ENCODE measurements around the gene B4GALNT3.

B4GALNT3 gene

GRCh38 chr12:578748-579419 is 119.1 kb downstream of the B4GALNT3 start:
- no peak for DNase-seq

GRCh38 chr12:579420-580110 is 119.8 kb downstream of the B4GALNT3 start:
- DNase-seq: no peak

- no peak for DNase-seq
These were observed 121.1 kb downstream of the B4GALNT3 start for GRCh38 chr12:580813-581212.

- no peak for DNase-seq
These were observed 121.6 kb downstream of the B4GALNT3 start for GRCh38 chr12:581321-581720.

DNA sequence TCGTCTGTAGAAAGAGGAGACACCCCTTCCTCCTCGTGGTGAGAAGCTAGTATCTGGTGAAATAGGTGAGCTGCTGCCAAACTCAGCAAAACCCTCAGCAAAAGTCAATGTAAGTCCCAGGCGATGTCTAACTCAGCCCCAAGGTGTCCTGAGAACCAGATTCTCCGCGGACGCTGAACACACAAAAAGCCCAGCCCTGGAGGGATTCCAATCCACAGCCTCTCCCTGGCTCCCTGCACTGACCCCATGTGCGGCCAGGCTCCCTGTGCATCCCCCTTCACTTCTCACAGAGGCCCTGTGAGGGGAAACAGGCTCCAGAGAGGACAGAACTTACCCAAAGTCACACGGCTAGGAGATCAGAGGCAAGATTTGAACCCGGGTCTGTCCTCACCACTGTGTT is 122.0 kb downstream of the B4GALNT3 start:
- no peak for DNase-seq

GRCh38 chr12:583251-583869 is 123.6 kb downstream of the B4GALNT3 start:
- DNase-seq: no peak

DNA sequence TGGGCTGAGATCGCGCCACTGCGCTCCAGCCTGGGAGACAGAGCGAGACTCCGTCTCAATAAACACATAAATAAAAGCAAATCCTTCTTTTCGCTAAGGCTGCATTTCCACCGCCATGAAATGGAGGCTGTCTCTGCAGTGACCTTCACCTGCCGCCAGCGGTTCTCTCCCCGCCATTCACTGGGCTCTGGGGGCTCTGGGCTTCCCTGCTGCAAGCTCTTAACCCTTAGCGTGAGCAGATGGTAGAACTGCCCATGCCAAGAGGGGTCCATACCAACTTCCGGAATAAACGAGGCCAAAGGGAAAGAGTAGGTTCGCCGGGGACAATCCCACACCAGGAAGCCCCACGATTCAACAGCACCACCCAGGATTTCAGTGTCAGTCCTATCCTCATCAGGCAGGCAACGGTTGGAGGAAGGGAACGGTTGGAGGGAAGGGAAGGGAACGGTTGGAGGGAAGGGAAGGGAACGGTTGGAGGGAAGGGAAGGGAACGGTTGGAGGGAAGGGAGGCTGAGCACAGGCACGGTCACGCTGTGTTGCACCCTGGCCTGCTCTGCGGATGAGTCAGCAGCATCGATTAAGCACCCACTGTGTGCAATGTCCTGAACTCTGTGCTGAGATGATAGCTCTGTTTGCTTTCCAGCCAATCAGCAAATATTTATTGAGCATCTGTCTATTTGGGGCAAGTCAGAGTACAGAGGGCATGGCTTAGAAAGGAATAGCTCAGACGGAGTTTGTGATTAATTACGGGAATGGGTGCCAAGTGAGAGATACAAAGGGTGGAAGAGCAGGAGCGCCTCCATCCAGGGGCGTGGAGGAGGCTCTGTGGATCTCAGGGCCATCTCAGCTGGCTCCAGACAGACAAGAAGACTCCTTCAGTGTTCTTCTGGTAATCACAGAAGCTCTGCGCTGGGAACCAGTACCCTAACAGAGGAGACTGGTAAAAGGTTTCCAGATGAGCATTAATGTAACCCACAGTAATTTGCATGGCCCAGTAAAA is 125.6 kb downstream of the B4GALNT3 start:
- DNase-seq: no peak

DNA sequence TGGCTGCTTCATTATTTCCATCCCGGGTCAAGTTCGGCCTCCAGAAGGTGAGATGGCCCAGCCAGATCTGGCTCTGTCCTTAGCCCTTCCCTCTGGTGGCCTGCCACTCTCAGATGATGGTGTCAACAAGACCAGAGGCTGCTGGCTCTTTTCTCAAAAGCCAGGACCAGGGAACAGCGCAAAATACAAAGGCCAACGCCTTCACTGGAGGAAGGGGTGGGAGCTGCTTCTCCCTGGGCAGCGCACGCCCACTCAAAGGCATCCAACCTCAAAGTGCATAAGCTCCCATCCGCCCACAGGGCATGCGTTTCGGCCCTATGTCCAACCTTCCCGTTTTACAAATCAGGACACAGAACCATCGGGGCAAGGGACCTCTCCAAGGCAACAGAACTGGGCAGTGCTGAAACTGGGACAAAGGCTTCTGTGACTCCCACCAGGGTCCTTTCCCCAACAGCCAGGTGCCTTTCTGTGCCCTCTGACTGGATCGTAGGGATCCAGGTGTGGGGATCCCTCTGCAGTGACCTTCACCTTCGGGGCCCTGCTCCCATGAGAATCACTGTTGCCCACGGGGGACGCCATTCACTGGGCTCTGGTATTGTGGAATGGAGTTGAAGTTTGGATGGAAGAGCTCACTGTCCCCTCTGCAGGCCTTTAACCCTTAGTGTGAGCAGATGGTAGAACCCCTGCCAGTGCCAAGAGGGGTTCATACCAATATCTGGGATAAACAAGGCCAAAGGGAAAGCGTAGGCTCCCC is 126.8 kb downstream of the B4GALNT3 start:
- DNase-seq: no peak

DNA sequence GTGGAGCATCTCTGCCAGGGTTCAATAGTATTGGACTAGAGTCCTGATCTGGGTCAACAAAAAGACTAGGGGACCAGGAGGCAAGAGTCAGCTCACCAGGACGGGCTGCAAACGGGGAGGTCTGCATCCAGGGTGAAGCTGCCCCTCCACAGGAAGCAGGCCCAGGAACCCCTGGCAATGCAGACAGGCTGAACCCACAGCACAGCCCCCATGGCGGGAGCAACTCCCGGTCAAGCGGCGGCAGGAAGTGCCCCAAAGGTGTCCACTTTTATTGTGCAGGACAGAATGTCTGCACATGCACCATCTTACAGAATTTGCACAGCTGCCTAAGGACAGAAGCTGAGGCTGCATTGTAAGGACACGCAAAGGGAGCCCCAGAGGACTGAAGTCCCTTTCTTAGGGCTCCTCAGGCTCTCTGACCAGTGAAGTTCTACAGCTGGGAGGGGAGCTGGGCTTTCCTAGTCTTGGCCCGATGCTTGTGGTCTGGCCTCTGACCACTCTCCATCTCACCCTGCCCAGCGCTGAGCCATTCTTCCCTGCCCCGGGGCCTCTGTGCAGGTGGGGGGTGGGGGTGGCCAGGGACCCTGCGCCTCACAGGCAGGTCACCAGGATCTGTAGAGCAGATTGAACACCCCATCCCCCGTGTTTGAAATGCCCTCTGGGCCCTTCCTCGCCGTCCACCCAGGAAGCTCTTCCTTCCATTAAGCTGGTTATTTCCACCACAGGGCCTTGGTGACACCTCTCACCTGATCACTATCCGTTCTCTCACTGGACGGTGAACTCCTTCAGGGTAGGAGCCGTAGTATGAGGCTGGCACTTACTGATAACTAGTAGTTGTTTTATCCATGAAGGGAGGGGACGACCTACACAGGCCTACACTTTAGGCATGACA is 127.6 kb downstream of the B4GALNT3 start:
- DNase-seq: no peak

GRCh38 chr12:588024-588322 is 128.2 kb downstream of the B4GALNT3 start:
- no peak for DNase-seq

DNA sequence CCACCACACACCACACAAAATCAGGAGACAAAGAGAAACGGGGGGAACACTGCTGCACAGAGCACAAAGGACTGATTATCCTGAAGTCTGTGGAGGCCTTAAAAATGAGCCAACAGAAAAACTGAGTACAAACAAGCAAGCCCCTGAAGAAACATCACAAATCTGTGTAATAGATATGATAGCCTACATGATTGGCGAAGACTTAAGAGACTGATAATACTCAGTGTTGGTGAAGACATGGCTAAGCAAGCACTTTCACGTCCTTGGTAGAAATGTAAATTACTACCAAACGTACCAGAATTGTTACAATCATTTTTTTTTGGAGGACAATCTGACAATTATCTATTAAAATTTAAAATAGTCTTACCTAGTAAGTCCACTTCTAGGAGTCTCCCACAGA is 128.9 kb downstream of the B4GALNT3 start:
- DNase-seq: no peak

DNA sequence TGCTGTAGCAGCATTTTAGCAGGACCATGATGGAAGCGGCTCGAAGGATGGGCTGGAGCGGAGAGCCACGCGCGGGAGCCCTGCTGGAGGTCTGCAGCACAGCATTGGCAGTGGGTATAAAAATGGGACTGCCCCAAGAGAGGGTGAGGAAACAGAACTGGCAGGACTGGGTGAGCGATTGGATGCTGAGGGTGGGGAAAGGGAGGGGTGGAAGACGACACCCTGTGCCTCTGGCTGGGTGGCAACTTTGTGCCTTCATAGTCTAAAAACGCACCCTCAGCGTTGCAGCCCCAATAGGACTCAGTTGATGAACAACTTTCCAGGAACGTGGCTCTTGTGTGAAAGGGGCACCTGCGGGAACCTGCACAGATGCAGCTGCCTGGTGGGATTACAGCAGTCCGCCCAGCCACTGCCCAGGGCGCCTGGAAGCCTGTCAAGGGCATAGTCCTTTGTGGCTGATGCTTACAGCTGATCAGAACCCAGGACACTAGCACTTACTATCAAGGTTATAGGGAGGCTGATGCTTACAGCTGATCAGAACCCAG is 130.5 kb downstream of the B4GALNT3 start:
- no peak for DNase-seq

DNA sequence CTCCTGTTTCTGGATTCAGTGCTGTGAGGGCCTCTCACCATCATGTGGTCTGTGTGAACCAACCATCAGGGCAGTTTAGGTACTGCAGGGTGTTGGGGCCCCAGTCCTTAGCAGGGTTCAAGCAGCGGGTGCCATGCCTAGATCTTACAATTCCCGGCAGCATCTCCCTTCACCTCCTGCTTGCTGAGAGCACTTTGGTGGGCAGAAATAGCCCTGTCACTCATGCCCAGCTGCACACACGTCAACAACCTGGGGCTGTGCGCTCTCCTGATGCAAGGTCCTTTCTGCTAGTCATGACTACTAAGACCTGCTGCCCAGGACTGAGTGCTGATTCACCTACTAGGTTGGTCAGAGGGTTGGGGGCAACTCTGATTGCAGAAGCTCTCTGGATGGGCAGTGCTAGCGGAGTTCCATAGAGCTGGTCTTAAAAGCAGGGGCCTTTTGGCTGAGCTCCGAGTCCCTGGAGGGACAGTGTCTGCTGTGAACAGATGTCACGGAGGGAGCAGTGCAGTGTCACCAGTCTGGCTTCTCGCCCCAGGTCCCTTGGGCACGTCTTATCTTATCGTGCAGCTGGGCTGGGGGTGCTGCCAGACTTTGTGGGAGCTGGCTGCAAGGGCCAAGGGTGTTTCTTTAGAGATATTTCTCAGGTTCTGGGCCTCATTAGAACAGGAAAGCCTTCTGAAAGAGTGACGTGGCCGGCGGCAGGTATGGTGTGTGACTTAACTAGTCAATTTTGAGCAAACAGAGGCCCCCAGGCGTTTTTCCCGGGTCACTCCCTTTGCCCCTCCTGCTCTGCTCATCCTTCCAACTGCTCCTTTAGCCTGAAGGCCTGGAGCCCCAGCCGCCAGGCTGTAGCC is 131.7 kb downstream of the B4GALNT3 start:
- DNase-seq: no peak

GRCh38 chr12:592024-592505 is 132.3 kb downstream of the B4GALNT3 start:
- no peak for DNase-seq

DNA sequence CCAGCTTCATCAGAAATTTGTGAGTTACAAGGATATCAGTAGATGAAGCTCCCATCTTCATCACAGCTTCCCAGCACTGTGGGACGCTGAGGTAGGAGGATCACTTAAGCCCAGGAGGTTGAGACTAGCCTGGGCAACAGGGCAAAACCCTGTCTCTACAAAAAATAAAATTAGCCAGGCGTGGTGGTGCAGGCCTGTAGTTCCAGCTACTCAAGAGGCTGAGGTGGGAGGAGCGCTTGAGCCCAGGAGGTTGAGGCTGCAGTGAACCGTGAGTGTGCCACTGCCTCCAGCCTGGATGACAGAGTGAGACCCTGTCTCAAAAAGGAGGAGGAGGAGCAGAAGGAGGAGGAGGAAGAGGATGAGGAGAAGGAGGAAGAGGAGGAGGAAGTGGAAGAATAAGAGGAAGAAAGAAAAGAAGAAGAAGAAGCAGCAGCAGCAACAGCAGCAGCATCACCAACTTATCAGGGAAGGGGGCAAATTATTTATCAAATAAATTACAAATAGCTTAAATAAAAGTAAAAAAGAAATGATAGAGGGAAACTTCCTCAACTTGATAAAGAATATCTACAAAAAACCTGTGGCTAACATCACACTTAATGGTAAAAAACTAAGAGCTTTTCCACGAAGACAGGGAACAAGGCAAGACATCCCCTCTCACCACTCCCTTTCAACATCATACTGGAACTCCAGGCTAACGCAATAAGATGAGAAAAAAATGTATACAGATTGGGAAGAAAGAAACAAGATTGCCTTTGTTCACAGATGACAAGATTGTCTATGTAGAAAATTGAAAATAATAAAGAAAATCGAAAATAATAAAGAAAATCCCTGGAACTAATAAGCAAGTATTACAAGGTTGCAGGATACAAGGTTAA is 133.9 kb downstream of the B4GALNT3 start:
- DNase-seq: no peak

DNA sequence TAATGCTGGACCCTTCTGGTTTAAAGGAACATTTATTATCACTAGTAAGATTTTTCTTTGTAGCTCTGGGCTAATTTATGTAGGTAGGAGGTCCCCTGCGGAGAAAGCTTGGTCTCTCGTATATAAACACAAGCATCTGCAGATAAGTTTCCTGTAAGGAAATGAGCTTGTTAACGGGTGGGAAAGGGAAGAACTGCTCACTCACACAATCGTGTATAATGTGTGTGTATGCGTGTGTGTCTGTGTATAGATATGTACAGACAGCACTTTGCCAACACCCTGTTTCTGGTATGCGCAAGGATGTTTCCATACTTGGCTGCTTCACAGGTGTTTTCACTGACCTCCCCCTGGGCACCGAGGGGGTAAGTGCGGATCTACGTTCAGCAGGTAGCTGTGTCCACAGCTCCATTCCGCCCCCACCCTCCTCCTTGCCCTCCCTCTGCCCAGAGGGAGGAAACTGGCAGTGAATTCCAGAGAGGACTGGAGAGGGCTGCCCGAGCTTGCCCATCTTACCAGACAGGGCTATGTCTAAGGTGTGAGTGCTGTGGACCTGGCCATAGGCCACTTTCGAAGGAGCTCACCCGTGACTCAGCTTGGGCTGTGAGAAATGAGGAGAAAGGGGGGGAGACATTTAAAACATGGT is 138.3 kb downstream of the B4GALNT3 start:
- DNase-seq: no peak

DNA sequence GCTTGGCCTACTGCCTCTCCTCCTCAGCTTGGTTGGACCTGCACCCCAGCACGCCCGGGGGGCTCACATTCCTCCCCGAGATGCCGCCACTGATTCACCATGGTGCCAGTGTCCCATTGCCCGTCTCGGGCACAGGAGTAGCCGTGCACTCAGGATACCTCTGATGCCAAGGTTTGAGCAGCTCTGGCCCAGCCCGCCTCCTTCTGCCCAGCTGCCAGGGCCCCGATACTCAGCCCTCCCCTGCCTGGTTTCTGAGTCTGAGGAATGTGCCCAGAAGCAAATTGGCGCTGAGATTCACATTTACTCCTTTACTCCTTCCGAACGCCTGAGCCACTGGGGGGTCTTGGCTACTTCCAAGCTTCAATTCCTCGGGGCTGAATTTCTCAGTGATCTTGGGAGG is 140.0 kb downstream of the B4GALNT3 start:
- DNase-seq: no peak

- DNase-seq: no peak
These were observed 142.4 kb downstream of the B4GALNT3 start for GRCh38 chr12:601976-602699.

Data from NCI-H2227 treated with DMSO at 0.1 percent for 48 hours (cell line).